ENCODE data around the gene DOCK8. TPM values are rescaled to one million over a fixed set of nuclear protein-coding genes. Genes with fewer than 3 reads are reported as not detected.

The DOCK8 gene
- total RNA-seq, 4 donors from 2014 or later, result 5.1 to 15.1 (median 8.4) TPM

- no peak overlapping the region for H3K4me3 ChIP-seq (ENCODE audit: low read depth, poor library complexity, severe bottlenecking)
- intact Hi-C loops (cut with DNase I; ENCODE audit: low total_unique reads), result no loop called here
- 70 to 83% methylated on average over 3 of the region's 3 CpGs for WGBS, 2 donors
- TF ChIP-seq CTCF (IDR thresholded peaks at IDR 0.05) (no peak), POLR2A (IDR thresholded peaks at IDR 0.05) (no peak)
- DNase-seq (ENCODE audit: low spot score in 2 of 2), result no peak
These were observed 179.8 kb downstream of the DOCK8 start for GRCh38 chr9:394347-395052.

GRCh38 chr9:396396-396795 is 181.7 kb downstream of the DOCK8 start:
- 96 to 99% methylated on average over 3 of the region's 3 CpGs for WGBS, 2 donors
- DNase-seq (ENCODE audit: low spot score in 2 of 2), result no peak
- TF ChIP-seq POLR2A (IDR thresholded peaks at IDR 0.05), result no peak
- TF ChIP-seq CTCF (IDR thresholded peaks at IDR 0.05), result no peak
- intact Hi-C loops (cut with DNase I; ENCODE audit: low total_unique reads), result no loop called here
- no peak overlapping the region for H3K4me3 ChIP-seq (ENCODE audit: low read depth, poor library complexity, severe bottlenecking)

- TF ChIP-seq POLR2A (IDR thresholded peaks at IDR 0.05), result no peak
- WGBS, 2 donors, result 93 to 100% methylated on average over 5 of the region's 5 CpGs
- intact Hi-C loops (cut with DNase I; ENCODE audit: low total_unique reads), result no loop called here
- no peak for DNase-seq (ENCODE audit: low spot score in 2 of 2)
- no peak overlapping the region for H3K4me3 ChIP-seq (ENCODE audit: low read depth, poor library complexity, severe bottlenecking)
These were observed 183.4 kb downstream of the DOCK8 start for GRCh38 chr9:398085-398484.

GRCh38 chr9:401223-401622 is 186.6 kb downstream of the DOCK8 start:
- no peak for DNase-seq (ENCODE audit: low spot score in 2 of 2)
- intact Hi-C loops (cut with DNase I; ENCODE audit: low total_unique reads), result no loop called here
- no peak for TF ChIP-seq CTCF (IDR thresholded peaks at IDR 0.05)
- TF ChIP-seq POLR2A (IDR thresholded peaks at IDR 0.05), result no peak
- no peak overlapping the region for H3K4me3 ChIP-seq (ENCODE audit: low read depth, poor library complexity, severe bottlenecking)
- WGBS, 2 donors, result 86 to 93% methylated on average over 3 of the region's 3 CpGs

- TF ChIP-seq POLR2A (IDR thresholded peaks at IDR 0.05) (no peak), CTCF (IDR thresholded peaks at IDR 0.05) (no peak)
- 76 to 80% methylated on average over 3 of the region's 3 CpGs for WGBS, 2 donors
These were observed 189.6 kb downstream of the DOCK8 start for GRCh38 chr9:404234-404633.

GRCh38 chr9:405341-405740 is 190.7 kb downstream of the DOCK8 start:
- TF ChIP-seq POLR2A (IDR thresholded peaks at IDR 0.05), result no peak
- no peak for TF ChIP-seq CTCF (IDR thresholded peaks at IDR 0.05)
- 77 to 82% methylated on average over 1 of the region's 1 CpG for WGBS, 2 donors
- intact Hi-C loops (cut with DNase I; ENCODE audit: low total_unique reads), result no loop called here
- no peak for DNase-seq (ENCODE audit: low spot score in 2 of 2)
- no peak overlapping the region for H3K4me3 ChIP-seq (ENCODE audit: low read depth, poor library complexity, severe bottlenecking)

More at GRCh38 chr9:404234-404633, 189.6 kb downstream of the DOCK8 start:
- DNase-seq (ENCODE audit: low spot score in 2 of 2), result no peak
- intact Hi-C loops (cut with DNase I; ENCODE audit: low total_unique reads), result no loop called here
- no peak overlapping the region for H3K4me3 ChIP-seq (ENCODE audit: low read depth, poor library complexity, severe bottlenecking)
